H1 (cell line): Measurements from ENCODE around the gene TFR2. TPM values are rescaled to one million over a fixed set of nuclear protein-coding genes. Genes with fewer than 3 reads are reported as not detected.

Experiments used
- ASH2L ChIP-seq: fragments of 200-600, 300-600 bp; sonication (generic); IDR thresholded peaks from one replicate; pipeline ENCODE4 v1.7.1; 2017; ENCODE audit warnings: low read length
- NANOG ChIP-seq: IDR thresholded peaks from 2 replicates; pipeline ENCODE4 v1.6.1; 2011; ENCODE audit warnings: low read length, low read depth, mild to moderate bottlenecking, inconsistent platforms; ENCODE audit not compliant: insufficient read depth, poor library complexity, severe bottlenecking
- TCF12 ChIP-seq: IDR thresholded peaks from 2 replicates; pipeline ENCODE4 v1.6.1; 2011; ENCODE audit warnings: low read depth, mild to moderate bottlenecking, low read length
- polyA plus RNA-seq, 7 experiments: library from polyadenylated mRNA; depleted of rRNA in 3 of 7; stranded (reverse) in 5 of 7; unstranded in 2 of 7; fragments of >200 nt in 5 of 7; fragments of 200-250 nt in 2 of 7; gene quantifications; 1 replicate in 5 of 7; 2 replicates in 1 of 7; 4 replicates in 1 of 7; pipeline versions ENCODE4 v1.2.1 to v1.2.3, GENCODE V29; 2011 to 2013; ENCODE audit warnings: missing spikeins in 2 of 7, mixed read lengths in 2 of 7
- total RNA-seq: library from RNA; stranded (reverse); fragmentation: NEBNext Ultra II Directional; extraction: Animal tissue kit (Norgen Biotek cat#: 25700); gene quantifications from 2 replicates; pipeline ENCODE4 v1.2.1, GENCODE V29; 2021

Gene TFR2
- total and polyA plus RNA-seq, 2 of the 8 experiments (the other 6 are each of a cell fraction or from before 2014, with no cell fraction given) = 4.6 to 5.7 TPM

- TF ChIP-seq ASH2L (no peak), TCF12 (no peak), NANOG (no peak)
Observed at GRCh38 chr7:100639995-100640516, 1.3 kb downstream of the TFR2 start (continued).
